NB4 (cell line): Measurements from ENCODE around the gene DIPK1C.
A peak's percentile ranks its signal among the peaks of the same experiment; 100 is the strongest.

Source experiments
- DNase-seq: peaks from one replicate; pipeline ENCODE4 v3.0.0; 2010; ENCODE audit warnings: low read depth
- H3K4me3 ChIP-seq: one replicate; pipeline ENCODE4 v1.5.1; 2011; ENCODE audit warnings: mild to moderate bottlenecking, low read depth, low read length, moderate library complexity
- MYC ChIP-seq: IDR thresholded peaks from 2 replicates; pipeline ENCODE4 v1.6.1; 2011; ENCODE audit warnings: low read depth, low read length
- POLR2A ChIP-seq: IDR thresholded peaks from 2 replicates; pipeline ENCODE4 v1.6.1; 2011; ENCODE audit warnings: mild to moderate bottlenecking; ENCODE audit not compliant: insufficient read length; ENCODE audit errors: extremely low read depth
- TF ChIP-seq, protein P1 (sequence below): IDR thresholded peaks from 2 replicates; pipeline ENCODE4 v1.6.1; 2011; ENCODE audit warnings: low read depth, low read length
- TF ChIP-seq, protein P2 (sequence below): IDR thresholded peaks from one replicate; pipeline ENCODE4 v1.5.1; 2012; ENCODE audit warnings: low read depth, low read length

Gene DIPK1C

DNA sequence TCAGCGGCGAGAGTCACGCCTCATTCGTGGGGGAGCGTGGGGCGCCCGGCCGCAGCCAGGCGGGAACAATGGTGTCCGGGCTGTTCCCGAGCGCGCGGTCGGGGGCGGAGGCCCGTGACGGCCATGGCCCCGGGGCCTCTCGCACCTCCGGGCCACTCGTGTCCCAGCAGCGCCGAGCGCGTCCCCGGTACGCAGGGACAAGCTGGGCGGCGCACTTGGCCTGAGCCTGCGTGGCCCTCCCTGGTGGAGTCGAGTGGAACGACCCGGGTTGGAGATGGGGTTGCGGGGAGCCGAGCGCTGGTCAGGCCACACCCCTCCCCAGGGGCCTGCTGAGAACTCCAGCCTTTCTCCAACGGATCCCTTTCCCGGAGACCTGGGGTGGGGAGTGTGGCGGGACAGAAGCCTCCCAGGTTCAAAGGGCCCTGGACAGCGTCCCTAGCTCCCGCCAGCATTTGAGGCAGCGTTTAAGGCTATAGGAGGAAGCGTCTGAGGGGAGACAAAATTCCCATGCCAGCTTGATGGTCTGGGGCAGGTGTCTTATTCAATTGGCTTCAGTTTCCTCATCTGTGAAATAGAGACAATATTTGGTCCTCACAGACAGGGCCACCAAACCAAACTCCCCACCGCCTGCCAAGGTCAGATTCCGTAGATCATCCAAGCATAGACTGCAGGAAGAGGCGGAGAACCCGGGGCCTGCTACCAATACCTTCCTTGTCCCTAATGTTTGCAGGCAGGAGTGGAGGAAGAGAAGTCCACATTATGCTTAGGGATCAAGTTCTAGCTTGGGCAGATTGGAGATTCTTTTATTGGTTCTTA is 39.6 kb upstream of the DIPK1C start:
- peak overlapping the region; percentile 80 for H3K4me3 ChIP-seq
- DNase-seq, result peak; percentile 56
- TF ChIP-seq POLR2A (no peak), MYC (no peak)
- TF ChIP-seq, protein P1, sequence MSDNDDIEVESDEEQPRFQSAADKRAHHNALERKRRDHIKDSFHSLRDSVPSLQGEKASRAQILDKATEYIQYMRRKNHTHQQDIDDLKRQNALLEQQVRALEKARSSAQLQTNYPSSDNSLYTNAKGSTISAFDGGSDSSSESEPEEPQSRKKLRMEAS, result no peak
- TF ChIP-seq, protein P2, sequence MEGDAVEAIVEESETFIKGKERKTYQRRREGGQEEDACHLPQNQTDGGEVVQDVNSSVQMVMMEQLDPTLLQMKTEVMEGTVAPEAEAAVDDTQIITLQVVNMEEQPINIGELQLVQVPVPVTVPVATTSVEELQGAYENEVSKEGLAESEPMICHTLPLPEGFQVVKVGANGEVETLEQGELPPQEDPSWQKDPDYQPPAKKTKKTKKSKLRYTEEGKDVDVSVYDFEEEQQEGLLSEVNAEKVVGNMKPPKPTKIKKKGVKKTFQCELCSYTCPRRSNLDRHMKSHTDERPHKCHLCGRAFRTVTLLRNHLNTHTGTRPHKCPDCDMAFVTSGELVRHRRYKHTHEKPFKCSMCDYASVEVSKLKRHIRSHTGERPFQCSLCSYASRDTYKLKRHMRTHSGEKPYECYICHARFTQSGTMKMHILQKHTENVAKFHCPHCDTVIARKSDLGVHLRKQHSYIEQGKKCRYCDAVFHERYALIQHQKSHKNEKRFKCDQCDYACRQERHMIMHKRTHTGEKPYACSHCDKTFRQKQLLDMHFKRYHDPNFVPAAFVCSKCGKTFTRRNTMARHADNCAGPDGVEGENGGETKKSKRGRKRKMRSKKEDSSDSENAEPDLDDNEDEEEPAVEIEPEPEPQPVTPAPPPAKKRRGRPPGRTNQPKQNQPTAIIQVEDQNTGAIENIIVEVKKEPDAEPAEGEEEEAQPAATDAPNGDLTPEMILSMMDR, result no peak

DNA sequence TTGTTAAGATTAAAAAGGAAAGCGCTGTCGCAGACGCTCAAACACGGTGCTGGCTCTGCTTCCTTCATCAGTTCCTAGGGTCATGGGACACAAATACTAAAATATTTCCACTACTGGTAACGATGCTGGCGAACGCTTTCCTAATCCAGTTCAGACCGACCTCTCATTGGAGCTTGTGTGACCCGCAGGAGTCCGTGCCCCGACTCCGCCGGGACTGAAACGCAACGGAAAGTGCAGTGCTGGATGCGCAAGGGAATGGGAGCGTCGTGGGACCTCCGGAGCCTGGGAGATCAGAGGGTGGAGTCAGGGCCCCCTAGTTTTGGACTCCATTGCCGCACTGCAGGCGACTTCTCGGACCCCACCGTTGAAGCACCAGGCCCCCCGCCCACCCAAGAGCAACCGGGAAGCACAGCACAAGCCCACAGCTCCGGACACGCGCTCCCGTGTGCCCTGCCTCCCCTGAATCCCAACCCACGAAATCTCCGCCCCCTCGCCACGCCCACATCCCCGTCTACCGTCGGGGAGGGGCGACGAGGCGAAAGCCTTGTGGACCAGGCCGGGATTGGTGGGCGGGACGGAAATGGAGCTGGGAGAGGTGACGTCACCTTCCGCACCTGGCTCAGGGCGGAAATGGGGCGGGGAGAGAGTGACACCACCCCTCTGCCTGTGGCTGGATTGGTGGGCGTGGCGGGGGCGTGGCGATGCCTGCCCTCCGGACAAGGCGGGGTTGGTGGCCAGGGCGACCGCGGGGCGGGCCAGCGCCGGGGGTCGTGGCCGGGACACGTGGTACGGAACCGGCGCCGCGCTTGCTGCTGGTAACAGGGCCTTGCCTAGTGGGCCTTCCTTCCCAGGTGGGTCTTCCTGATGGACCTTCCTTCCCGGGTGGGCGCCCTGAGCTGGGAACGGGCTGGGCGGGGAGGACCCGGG is 38.7 kb upstream of the DIPK1C start, which contains the start of gene CNDP2:
TSS of gene CNDP2 (plus strand) at position 783 of the 927 bp plus-strand sequence. CDS start 3,611 bp downstream, outside the sequence.
- peak; percentile 98 for DNase-seq
- no peak; the same call in none of the 2 replicates for TF ChIP-seq MYC
- TF ChIP-seq, protein P2, result no peak
- peak; percentile 44 for TF ChIP-seq POLR2A
- TF ChIP-seq, protein P1, result peak; percentile 91
- H3K4me3 ChIP-seq, result peak within 1 kb of the TSS; percentile 80

DNA sequence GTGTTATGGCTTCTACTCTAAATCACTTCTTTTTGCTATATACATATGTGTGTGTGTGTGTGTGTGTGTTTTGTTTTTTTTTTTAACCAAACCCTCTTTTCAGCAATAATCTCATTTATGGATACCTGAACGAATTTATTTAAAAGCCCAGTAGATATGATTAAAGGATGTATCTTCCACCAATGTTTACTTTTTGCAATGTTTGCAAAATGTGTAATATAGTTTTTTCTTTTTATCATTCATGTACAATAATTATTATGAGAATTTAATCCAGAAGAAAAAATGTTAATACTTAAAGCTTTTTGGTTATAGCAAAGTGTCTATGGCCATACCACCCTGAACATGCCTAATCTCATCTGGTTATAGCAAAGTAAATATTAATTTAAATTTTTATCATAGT is 37.4 kb upstream of the DIPK1C start:
- DNase-seq, result no peak
- TF ChIP-seq POLR2A (no peak), MYC (no peak)
- TF ChIP-seq, protein P2, result no peak
- TF ChIP-seq, protein P1, result no peak
- no peak overlapping the region for H3K4me3 ChIP-seq

GRCh38 chr18:74493689-74494088 is 36.6 kb upstream of the DIPK1C start:
- peak; percentile 58 for DNase-seq
- TF ChIP-seq, protein P1, result no peak
- TF ChIP-seq, protein P2, result peak; percentile 25
- TF ChIP-seq MYC (no peak), POLR2A (no peak)
- H3K4me3 ChIP-seq, result no peak overlapping the region

GRCh38 chr18:74492259-74492658 is 35.2 kb upstream of the DIPK1C start:
- no peak for DNase-seq
- TF ChIP-seq, protein P2, result no peak
- TF ChIP-seq, protein P1, result no peak
- TF ChIP-seq MYC (no peak), POLR2A (no peak)
- no peak overlapping the region for H3K4me3 ChIP-seq
